PC-3 (cell line): ENCODE data around the gene SELENOM.

ENCODE experiments used
- CTCF ChIP-seq: fragments of 300-600 bp; sonication (generic); conservative IDR thresholded peaks from 2 replicates; pipeline ENCODE4 v1.5.1; 2017; ENCODE audit warnings: antibody characterized with exemption, low read depth, mild to moderate bottlenecking, low read length
- EZH2 ChIP-seq: fragments of 300-600 bp; sonication (generic); IDR thresholded peaks from one replicate; pipeline ENCODE4 v1.6.1; 2017; ENCODE audit warnings: antibody characterized with exemption, mild to moderate bottlenecking, low read length; ENCODE audit not compliant: unreplicated experiment

- TF ChIP-seq EZH2 (no peak), CTCF (no peak)
These were observed 26.3 kb downstream of the SELENOM start, which contains the start of gene SMTN for GRCh38 chr22:31080848-31081649.
